ENCODE results near the gene GRM1. TPM values are rescaled to one million over a fixed set of nuclear protein-coding genes. Genes with fewer than 3 reads are reported as not detected.

Gene GRM1
- total and polyA plus RNA-seq, 2 experiments from 2014 or later: 0.29 to 0.63 TPM

- no peaks in the 10 kb centered on the region for H3K36me3 Mint-ChIP-seq (ENCODE audit: low read depth)
- no peak overlapping the region for H3K4me3 ChIP-seq
- TF ChIP-seq EZH2 (IDR thresholded peaks at IDR 0.05; ENCODE audit: low read depth, unreplicated experiment) (no peak), ZNF331 (CRISPR knock-in tag; IDR thresholded peaks at IDR 0.05; ENCODE audit: low read depth) (no peak), ZNF114 (CRISPR knock-in tag; IDR thresholded peaks at IDR 0.05) (no peak), JUNB (IDR thresholded peaks at IDR 0.05; ENCODE audit: unreplicated experiment) (no peak), CTCF (conservative IDR thresholded peaks at IDR 0.05; ENCODE audit: low read depth in 2 of 2) (no peak), STAT1 (IDR thresholded peaks at IDR 0.05; ENCODE audit: unreplicated experiment) (no peak), ZNF462 (CRISPR knock-in tag; IDR thresholded peaks at IDR 0.05) (no peak), REST (IDR thresholded peaks at IDR 0.05; ENCODE audit: unreplicated experiment) (no peak)
- no peaks in the 10 kb centered on the region for H3K79me2 ChIP-seq (replicated peaks; ENCODE audit: insufficient read depth)
- H3K9me2 ChIP-seq (ENCODE audit: insufficient read depth): no peaks in the 10 kb centered on the region
- H3K27me3 Mint-ChIP-seq (ENCODE audit: insufficient read depth, low read depth, poor library complexity): no peaks in the 10 kb centered on the region
- peak; percentile 8 for DNase-seq (ENCODE audit: low spot score)
- H4K20me1 ChIP-seq (replicated peaks; ENCODE audit: insufficient read depth): no peaks in the 10 kb centered on the region
- H3K4me3 Mint-ChIP-seq: no peak overlapping the region
- H3K4me2 ChIP-seq: peak overlapping the region; percentile 37; the same call in 1 of the 2 replicates
- H3K4me1 ChIP-seq (ENCODE audit: insufficient read depth): peaks cover 28% of the 10 kb centered on the region
- H3K9me3 Mint-ChIP-seq: no peaks in the 10 kb centered on the region
- no peak overlapping the region for H3K27ac ChIP-seq (ENCODE audit: low read depth)
- H3K4me1 Mint-ChIP-seq: peaks cover 30% of the 10 kb centered on the region
- peak; percentile 54; the same call in 2 of the 3 replicates for ATAC-seq
- peak overlapping the region; percentile 88 for H2AFZ ChIP-seq
- no peaks in the 10 kb centered on the region for H3K27me3 ChIP-seq (ENCODE audit: insufficient read depth)
- no peaks in the 10 kb centered on the region for H3F3A ChIP-seq (replicated peaks; ENCODE audit: low read depth)
- no peaks in the 10 kb centered on the region for H3K36me3 ChIP-seq (ENCODE audit: insufficient read depth)
- H3K27ac Mint-ChIP-seq: peak overlapping the region; percentile 29; the same call in 1 of the 2 replicates
Measured at GRCh38 chr6:146345598-146345997, 316.7 kb downstream of the GRM1 start.
